ENCODE results near the gene ZNF516.

DNA sequence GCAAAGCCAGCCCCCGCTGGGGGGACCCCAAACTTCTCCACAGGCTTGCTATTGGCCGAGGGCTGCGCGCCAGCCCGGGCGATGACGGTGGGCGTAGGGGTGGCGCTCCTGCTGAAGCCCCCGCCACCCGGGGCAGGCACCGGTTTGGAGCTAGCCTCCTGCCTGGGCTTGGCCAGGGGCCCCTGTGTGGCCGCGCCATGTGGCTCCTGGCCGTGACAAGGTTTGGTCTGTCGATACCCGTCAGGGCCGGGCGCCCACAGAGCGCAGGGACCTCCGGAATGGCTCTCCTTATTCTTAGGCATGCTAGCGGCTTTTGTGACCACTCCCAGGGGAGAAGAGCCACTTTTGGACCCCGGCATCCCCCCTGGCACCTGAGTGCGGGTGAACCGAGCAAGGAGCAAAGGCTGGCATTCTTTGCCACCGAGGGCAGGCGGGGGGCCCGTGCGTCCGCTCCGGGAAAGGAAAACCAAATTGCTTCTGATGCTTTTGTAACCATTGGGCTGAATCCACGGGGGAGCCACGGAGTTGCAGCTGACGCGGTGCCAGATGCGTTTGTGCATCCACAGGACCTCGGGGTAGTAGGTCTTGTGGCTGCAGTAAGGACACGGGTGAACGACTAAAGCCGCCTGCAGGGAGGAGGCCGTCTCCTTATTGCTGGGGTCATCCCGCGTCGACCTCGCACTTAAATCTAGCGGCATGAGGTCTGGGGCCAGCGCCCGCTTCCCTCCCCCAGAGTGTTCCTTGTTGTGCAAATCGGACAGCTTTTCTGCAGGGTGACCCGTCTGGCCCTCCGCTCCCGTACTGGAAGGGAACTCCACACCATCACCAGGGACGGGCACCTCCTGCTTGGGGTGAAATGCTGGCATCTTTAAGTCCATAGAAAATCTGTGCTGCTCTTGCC is 115.6 kb downstream of the ZNF516 start:
- TF ChIP-seq, protein P1, sequence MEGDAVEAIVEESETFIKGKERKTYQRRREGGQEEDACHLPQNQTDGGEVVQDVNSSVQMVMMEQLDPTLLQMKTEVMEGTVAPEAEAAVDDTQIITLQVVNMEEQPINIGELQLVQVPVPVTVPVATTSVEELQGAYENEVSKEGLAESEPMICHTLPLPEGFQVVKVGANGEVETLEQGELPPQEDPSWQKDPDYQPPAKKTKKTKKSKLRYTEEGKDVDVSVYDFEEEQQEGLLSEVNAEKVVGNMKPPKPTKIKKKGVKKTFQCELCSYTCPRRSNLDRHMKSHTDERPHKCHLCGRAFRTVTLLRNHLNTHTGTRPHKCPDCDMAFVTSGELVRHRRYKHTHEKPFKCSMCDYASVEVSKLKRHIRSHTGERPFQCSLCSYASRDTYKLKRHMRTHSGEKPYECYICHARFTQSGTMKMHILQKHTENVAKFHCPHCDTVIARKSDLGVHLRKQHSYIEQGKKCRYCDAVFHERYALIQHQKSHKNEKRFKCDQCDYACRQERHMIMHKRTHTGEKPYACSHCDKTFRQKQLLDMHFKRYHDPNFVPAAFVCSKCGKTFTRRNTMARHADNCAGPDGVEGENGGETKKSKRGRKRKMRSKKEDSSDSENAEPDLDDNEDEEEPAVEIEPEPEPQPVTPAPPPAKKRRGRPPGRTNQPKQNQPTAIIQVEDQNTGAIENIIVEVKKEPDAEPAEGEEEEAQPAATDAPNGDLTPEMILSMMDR (IDR thresholded peaks at IDR 0.05; ENCODE audit: low read depth, low read length, poor library complexity, severe bottlenecking): no peak
- no peak for TF ChIP-seq EZH2phosphoT487 (IDR thresholded peaks at IDR 0.05; ENCODE audit: borderline replicate concordance, low read length)

Data from DOHH2 (cell line).